Ovary (tissue), 9 donors: Measurements from ENCODE around the gene USP9Y. TPM values are rescaled to one million over a fixed set of nuclear protein-coding genes. Genes with fewer than 3 reads are reported as not detected.

Source experiments
- DNase-seq, 5 donors: peaks; one replicate each; pipeline ENCODE4 v3.0.0-alpha.2; 2019 to 2020
- H3K27ac ChIP-seq, 2 donors: fragments of 200-600 bp; one replicate each; pipeline versions ENCODE4 v1.5.1 to v1.8.0; 2019 to 2022
- H3K27me3 ChIP-seq: fragments of 200-600 bp; one replicate; pipeline ENCODE4 v1.8.0; 2022
- H3K36me3 ChIP-seq: fragments of 200-600 bp; sonication (generic); one replicate; pipeline ENCODE4 v1.5.1; 2019
- H3K4me1 ChIP-seq: one replicate; pipeline ENCODE4 v1.8.1; 2013; ENCODE audit warnings: mild to moderate bottlenecking, moderate library complexity; ENCODE audit not compliant: insufficient read depth
- H3K4me3 ChIP-seq: fragments of 200-600 bp; sonication (generic); one replicate; pipeline ENCODE4 v1.5.1; 2017
- H3K9me3 ChIP-seq, 2 donors: fragments of 200-600 bp in 1 of 2; sonication (generic) in 1 of 2; one replicate each; pipeline versions ENCODE4 v1.5.1 to v1.8.1; 2013 to 2019; ENCODE audit warnings: mild to moderate bottlenecking in 1 of 2, moderate library complexity in 1 of 2
- EP300 ChIP-seq: sonication (generic); formaldehyde crosslinking; IDR thresholded peaks from one replicate; pipeline ENCODE4 v1.6.1; 2017; ENCODE audit warnings: antibody characterized with exemption
- POLR2A ChIP-seq: fragments of 450-650 bp; IDR thresholded peaks from one replicate; pipeline ENCODE4 v1.6.1; 2017; ENCODE audit warnings: antibody characterized with exemption, mild to moderate bottlenecking, moderate library complexity
- WGBS, 3 donors: extraction: QIAGEN DNeasy Blood & Tissue Kit in 1 of 3; methylation state at CpG; one replicate each; pipeline versions ENCODE4 v1.1.5 to v1.1.7; 2013 to 2017; 5-methylcytosine and 5-hydroxymethylcytosine counted together
- intact Hi-C, 4 donors: fragments of 100-400 bp; cut with DNase I; formaldehyde crosslinking; loops; one replicate each; pipeline versions ENCODE4 v1.11.0 to v1.15.1; 2022 to 2023
- polyA plus RNA-seq, 2 donors: library from polyadenylated mRNA; stranded (reverse); fragments of 200-250 nt in 1 of 2; fragments of 350-450 nt in 1 of 2; fragmentation: Illumina TruSeq in 1 of 2; extraction: RNeasy Lipid Tissue Mini Kit (QIAGEN cat#74804) in 1 of 2; gene quantifications; one replicate each; pipeline ENCODE4 v1.2.3, GENCODE V29; 2013 to 2014
- total RNA-seq, 7 donors: library from RNA; depleted of rRNA in 2 of 7; stranded (reverse); fragments of >200 nt in 2 of 7; fragmentation: NEBNext Ultra II Directional in 3 of 7; extraction: Animal tissue kit (Norgen Biotek cat#: 25700) in 3 of 7; gene quantifications; one replicate each; pipeline versions ENCODE4 v1.1.0 to v1.2.4, GENCODE V29; 2016 to 2023
- TF ChIP-seq, protein P1 (sequence below), 3 donors: fragments of 450-650 bp in 2 of 3; fragments of 200-600 bp in 1 of 3; IDR thresholded peaks; one replicate each; pipeline versions ENCODE4 v1.5.1 to v1.8.0; 2016 to 2022; ENCODE audit warnings: antibody characterized with exemption in 3 of 3, mild to moderate bottlenecking in 1 of 3
- donor health status: DM: no; HTN: no; CAD: no; lungs with moderate emphysema.
- donor health status: DM: no; HTN: no; CAD: no.
- donor health status: Bipolar disorder and iron deficiency.
- donor health status: DM: yes; HTN: yes; CAD: no.
- donor health status: DM: no; HTN: no; CAD: no.
- donor health status: DM: yes; HTN: yes; CAD: no.

USP9Y gene
- total and polyA plus RNA-seq, 9 donors = 0.18 TPM; not detected in 8

DNA sequence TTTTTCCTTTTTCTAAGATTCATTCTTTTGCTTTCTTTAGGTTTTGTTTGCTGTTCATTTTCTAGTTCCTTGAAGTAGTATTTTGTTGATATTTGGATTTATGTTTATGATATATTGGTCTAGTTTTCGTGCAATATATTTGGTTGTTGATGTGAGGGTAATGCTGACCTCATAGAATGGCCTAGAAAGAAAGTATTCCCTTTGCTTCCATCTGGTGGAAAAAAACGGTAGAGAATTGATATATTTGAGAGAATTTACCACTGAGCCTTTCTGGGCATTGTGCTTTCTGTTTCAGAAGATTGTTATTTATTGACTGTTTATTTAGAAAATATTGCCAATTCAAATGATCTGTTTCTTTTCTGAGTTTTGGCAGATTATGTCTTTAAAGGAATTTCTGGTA lies 9.4 kb downstream of the USP9Y start:
- intact Hi-C loops = no loop called here
- TF ChIP-seq EP300 (no peak), POLR2A (no peak)
- TF ChIP-seq, protein P1, sequence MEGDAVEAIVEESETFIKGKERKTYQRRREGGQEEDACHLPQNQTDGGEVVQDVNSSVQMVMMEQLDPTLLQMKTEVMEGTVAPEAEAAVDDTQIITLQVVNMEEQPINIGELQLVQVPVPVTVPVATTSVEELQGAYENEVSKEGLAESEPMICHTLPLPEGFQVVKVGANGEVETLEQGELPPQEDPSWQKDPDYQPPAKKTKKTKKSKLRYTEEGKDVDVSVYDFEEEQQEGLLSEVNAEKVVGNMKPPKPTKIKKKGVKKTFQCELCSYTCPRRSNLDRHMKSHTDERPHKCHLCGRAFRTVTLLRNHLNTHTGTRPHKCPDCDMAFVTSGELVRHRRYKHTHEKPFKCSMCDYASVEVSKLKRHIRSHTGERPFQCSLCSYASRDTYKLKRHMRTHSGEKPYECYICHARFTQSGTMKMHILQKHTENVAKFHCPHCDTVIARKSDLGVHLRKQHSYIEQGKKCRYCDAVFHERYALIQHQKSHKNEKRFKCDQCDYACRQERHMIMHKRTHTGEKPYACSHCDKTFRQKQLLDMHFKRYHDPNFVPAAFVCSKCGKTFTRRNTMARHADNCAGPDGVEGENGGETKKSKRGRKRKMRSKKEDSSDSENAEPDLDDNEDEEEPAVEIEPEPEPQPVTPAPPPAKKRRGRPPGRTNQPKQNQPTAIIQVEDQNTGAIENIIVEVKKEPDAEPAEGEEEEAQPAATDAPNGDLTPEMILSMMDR (IDR thresholded peaks at IDR 0.05) = no peak
- H3K27me3 ChIP-seq = no peaks in the 10 kb centered on the region
- H3K27ac ChIP-seq = no peak overlapping the region
- DNase-seq = no peak
- no peak overlapping the region for H3K4me3 ChIP-seq
- H3K4me1 ChIP-seq = no peaks in the 10 kb centered on the region
- H3K36me3 ChIP-seq = no peaks in the 10 kb centered on the region
- H3K9me3 ChIP-seq = no peaks in the 10 kb centered on the region
- no CpG with 5 or more reads among the region's 2 CpGs for whole genome bisulfite sequencing, 3 donors

GRCh38 chrY:12715376-12715775 lies 14.3 kb downstream of the USP9Y start:
- no CpG with 5 or more reads among the region's 6 CpGs for WGBS, 3 donors
- no peaks in the 10 kb centered on the region for H3K36me3 ChIP-seq
- TF ChIP-seq EP300 = no peak
- TF ChIP-seq, protein P1 (IDR thresholded peaks at IDR 0.05) = no peak
- no peak for TF ChIP-seq POLR2A
- H3K27ac ChIP-seq = no peak overlapping the region
- H3K4me1 ChIP-seq = no peaks in the 10 kb centered on the region
- no peak overlapping the region for H3K4me3 ChIP-seq
- no peaks in the 10 kb centered on the region for H3K9me3 ChIP-seq
- intact Hi-C loops = no loop called here
- DNase-seq = no peak
- H3K27me3 ChIP-seq = no peaks in the 10 kb centered on the region

DNA sequence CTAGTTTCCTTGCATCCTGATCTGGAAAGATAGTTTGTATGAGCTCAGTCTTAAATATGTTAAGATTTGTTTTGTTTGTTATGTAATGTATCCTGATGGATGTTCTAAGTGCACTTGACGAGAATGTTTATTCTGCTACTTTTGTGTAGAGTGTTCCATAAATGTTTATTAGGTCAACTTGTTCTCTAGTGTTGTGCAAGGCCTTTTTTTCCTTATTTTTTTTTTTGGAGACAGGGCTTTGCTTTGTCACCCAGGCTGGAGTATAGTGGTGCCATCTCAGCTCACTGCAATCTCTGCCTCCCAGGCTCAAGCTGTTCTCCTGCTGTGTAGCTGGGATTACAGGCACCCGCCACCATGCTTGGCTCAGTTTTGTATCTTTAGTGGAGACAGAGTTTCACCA lies 28.7 kb downstream of the USP9Y start:
- H3K4me1 ChIP-seq = no peaks in the 10 kb centered on the region
- H3K9me3 ChIP-seq = no peaks in the 10 kb centered on the region
- TF ChIP-seq POLR2A = no peak
- no peak for TF ChIP-seq EP300
- TF ChIP-seq, protein P1 (IDR thresholded peaks at IDR 0.05) = no peak
- H3K27me3 ChIP-seq = no peaks in the 10 kb centered on the region
- H3K36me3 ChIP-seq = no peaks in the 10 kb centered on the region
- DNase-seq = no peak
- no peak overlapping the region for H3K4me3 ChIP-seq
- intact Hi-C loops = no loop called here
- no CpG with 5 or more reads among the region's 2 CpGs for WGBS, 3 donors
- H3K27ac ChIP-seq = no peak overlapping the region

- H3K4me1 ChIP-seq = no peaks in the 10 kb centered on the region
- no peak overlapping the region for H3K27ac ChIP-seq
- H3K27me3 ChIP-seq = no peaks in the 10 kb centered on the region
- TF ChIP-seq, protein P1 (IDR thresholded peaks at IDR 0.05) = no peak
- TF ChIP-seq POLR2A (no peak), EP300 (no peak)
- intact Hi-C loops = no loop called here
- no CpG with 5 or more reads among the region's 3 CpGs for WGBS, 3 donors
- no peaks in the 10 kb centered on the region for H3K9me3 ChIP-seq
- H3K36me3 ChIP-seq = no peaks in the 10 kb centered on the region
- no peak for DNase-seq
- no peak overlapping the region for H3K4me3 ChIP-seq
Observed at GRCh38 chrY:12733625-12734024, 32.6 kb downstream of the USP9Y start.

DNA sequence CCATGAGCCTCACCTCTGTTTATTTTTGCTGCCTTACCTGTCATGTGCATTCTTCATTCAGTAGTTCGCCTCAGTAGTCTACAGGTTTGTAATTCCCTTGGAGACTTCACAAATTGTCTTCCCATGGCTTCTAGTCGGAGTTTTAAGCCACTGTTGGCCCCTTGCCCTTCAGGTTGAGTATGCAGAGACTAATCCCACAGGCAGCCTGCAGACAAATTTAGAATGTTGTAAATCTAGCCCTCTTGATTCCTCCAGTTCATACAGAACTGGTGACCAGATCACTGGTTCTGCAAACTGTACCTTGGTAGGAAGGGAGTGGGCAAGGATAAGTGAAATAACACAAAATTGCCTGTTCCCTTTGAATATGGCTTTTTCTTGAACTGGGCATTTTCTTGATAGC lies 33.0 kb downstream of the USP9Y start:
- Histone ChIP-seq H3K27ac (no peak overlapping the region), H3K9me3 (no peaks in the 10 kb centered on the region), H3K4me1 (no peaks in the 10 kb centered on the region), H3K27me3 (no peaks in the 10 kb centered on the region), H3K36me3 (no peaks in the 10 kb centered on the region), H3K4me3 (no peak overlapping the region)
- intact Hi-C loops = no loop called here
- no peak for DNase-seq
- no peak for TF ChIP-seq POLR2A
- TF ChIP-seq, protein P1 (IDR thresholded peaks at IDR 0.05) = no peak
- no peak for TF ChIP-seq EP300
- WGBS, 3 donors = no CpG with 5 or more reads among the region's 2 CpGs
